ENCODE results near the gene OXT. TPM values are rescaled to one million over a fixed set of nuclear protein-coding genes. Genes with fewer than 3 reads are reported as not detected.
A peak's percentile ranks its signal among the peaks of the same experiment; 100 is the strongest.
"Not testable (repeated sequence)": the region's sequence is repeated elsewhere in the genome, so short reads cannot be mapped to it uniquely, and the experiment has no call there.

The OXT gene
- total and polyA plus RNA-seq, 7 donors, result 0.12 to 0.73 (median 0.17) TPM; not detected in 4

- intact Hi-C loops (cut with DNase I), result loop anchor here (5.0 kb wide), 2 partner anchors 45 to 60 kb away; no protein-coding TSS in a partner anchor
Observed at GRCh38 chr20:3111995-3112394, 40.6 kb downstream of the OXT start.

GRCh38 chr20:3115190-3116107 is 44.0 kb downstream of the OXT start:
- H3K4me3 ChIP-seq, result no peak overlapping the region
- H3K36me3 ChIP-seq (ENCODE audit: insufficient read depth in 1 of 2, low read depth in 1 of 2), result peaks cover 0 to 29% of the 10 kb centered on the region in 2 donors
- peak; percentile 81 for TF ChIP-seq CTCF (IDR thresholded peaks at IDR 0.05)
- DNase-seq (peak in 1 of 2 donors; percentile 69), ATAC-seq (peak; percentile 60 to 70 (median 64))
- H3K9me3 ChIP-seq, result no peaks in the 10 kb centered on the region
- WGBS, 3 donors, result 45 to 50% (median 49%) methylated on average over 29 to 30 of the region's 30 CpGs
- no peak overlapping the region for H3K27ac ChIP-seq
- H3K4me1 ChIP-seq, result peaks cover 4% of the 10 kb centered on the region
- intact Hi-C loops (cut with DNase I), result loop anchor here in 1 of 2 donors (1.0 to 5.0 kb wide), 3 partner anchors 61 to 202 kb away; no protein-coding TSS in a partner anchor
- H3K27me3 ChIP-seq (ENCODE audit: insufficient read depth in 3 of 3, low read length in 2 of 3), result no peaks in the 10 kb centered on the region

More at GRCh38 chr20:3111995-3112394, 40.6 kb downstream of the OXT start:
- 47 to 57% (median 56%) methylated on average over 2 of the region's 2 CpGs for WGBS, 3 donors
- Histone ChIP-seq H3K27ac (no peak overlapping the region), H3K9me3 (no peaks in the 10 kb centered on the region), H3K36me3 (ENCODE audit: insufficient read depth in 1 of 2, low read depth in 1 of 2) (peaks cover 2 to 48% of the 10 kb centered on the region in 2 donors), H3K27me3 (ENCODE audit: insufficient read depth in 3 of 3, low read length in 2 of 3) (no peaks in the 10 kb centered on the region), H3K4me3 (no peak overlapping the region), H3K4me1 (no peaks in the 10 kb centered on the region)
- DNase-seq, result no peak
- TF ChIP-seq CTCF (IDR thresholded peaks at IDR 0.05), result no peak
- ATAC-seq, result no peak

GRCh38 chr20:3116341-3116740 is 44.9 kb downstream of the OXT start:
- TF ChIP-seq CTCF (IDR thresholded peaks at IDR 0.05), result no peak
- Histone ChIP-seq H3K4me3 (no peak overlapping the region), H3K36me3 (ENCODE audit: insufficient read depth in 1 of 2, low read depth in 1 of 2) (peaks cover 0 to 38% of the 10 kb centered on the region in 2 donors), H3K27me3 (ENCODE audit: insufficient read depth in 3 of 3, low read length in 2 of 3) (no peaks in the 10 kb centered on the region), H3K4me1 (peaks cover 4% of the 10 kb centered on the region), H3K27ac (no peak overlapping the region), H3K9me3 (no peaks in the 10 kb centered on the region)
- no peak for DNase-seq
- WGBS, 3 donors, result 89 to 91% (median 90%) methylated on average over 4 of the region's 4 CpGs
- intact Hi-C loops (cut with DNase I), result loop anchor here in 1 of 2 donors (5.0 kb wide), 2 partner anchors 131 to 201 kb away; no protein-coding TSS in a partner anchor
- no peak for ATAC-seq

- Histone ChIP-seq H3K36me3 (ENCODE audit: insufficient read depth in 1 of 2, low read depth in 1 of 2) (peaks cover 6 to 54% of the 10 kb centered on the region in 2 donors), H3K27ac (peak overlapping the region; percentile 36), H3K4me3 (peak overlapping the region; percentile 29)
- ATAC-seq (peak; percentile 72 to 84 (median 78)), DNase-seq (peak; percentile 72 to 85)
- H3K27me3 ChIP-seq (ENCODE audit: insufficient read depth in 3 of 3, low read length in 2 of 3); H3K4me1 ChIP-seq; H3K9me3 ChIP-seq: not testable (repeated sequence)
- peak; percentile 69 for TF ChIP-seq CTCF (IDR thresholded peaks at IDR 0.05)
- 55 to 62% (median 59%) methylated on average over 14 of the region's 14 CpGs for WGBS, 3 donors
- intact Hi-C loops (cut with DNase I), result loop anchor here in 1 of 2 donors (1.0 to 5.0 kb wide), 3 partner anchors 91 to 199 kb away; partner anchors contain the start of gene ITPA
Observed at GRCh38 chr20:3117839-3118379, 46.5 kb downstream of the OXT start.

Measured in psoas muscle (tissue), 8 donors.